GM18520 (cell line): Measurements from ENCODE around the gene SBF1.
A peak's percentile ranks its signal among the peaks of the same experiment; 100 is the strongest.
"Not testable (repeated sequence)": the region's sequence is repeated elsewhere in the genome, so short reads cannot be mapped to it uniquely, and the experiment has no call there.

Source experiments
- ATAC-seq: cut with Tn5 transposase; IDR thresholded peaks from one replicate; pipeline ENCODE4 v1.9.1; 2021; ENCODE audit not compliant: unreplicated experiment

SBF1 gene, protein sequence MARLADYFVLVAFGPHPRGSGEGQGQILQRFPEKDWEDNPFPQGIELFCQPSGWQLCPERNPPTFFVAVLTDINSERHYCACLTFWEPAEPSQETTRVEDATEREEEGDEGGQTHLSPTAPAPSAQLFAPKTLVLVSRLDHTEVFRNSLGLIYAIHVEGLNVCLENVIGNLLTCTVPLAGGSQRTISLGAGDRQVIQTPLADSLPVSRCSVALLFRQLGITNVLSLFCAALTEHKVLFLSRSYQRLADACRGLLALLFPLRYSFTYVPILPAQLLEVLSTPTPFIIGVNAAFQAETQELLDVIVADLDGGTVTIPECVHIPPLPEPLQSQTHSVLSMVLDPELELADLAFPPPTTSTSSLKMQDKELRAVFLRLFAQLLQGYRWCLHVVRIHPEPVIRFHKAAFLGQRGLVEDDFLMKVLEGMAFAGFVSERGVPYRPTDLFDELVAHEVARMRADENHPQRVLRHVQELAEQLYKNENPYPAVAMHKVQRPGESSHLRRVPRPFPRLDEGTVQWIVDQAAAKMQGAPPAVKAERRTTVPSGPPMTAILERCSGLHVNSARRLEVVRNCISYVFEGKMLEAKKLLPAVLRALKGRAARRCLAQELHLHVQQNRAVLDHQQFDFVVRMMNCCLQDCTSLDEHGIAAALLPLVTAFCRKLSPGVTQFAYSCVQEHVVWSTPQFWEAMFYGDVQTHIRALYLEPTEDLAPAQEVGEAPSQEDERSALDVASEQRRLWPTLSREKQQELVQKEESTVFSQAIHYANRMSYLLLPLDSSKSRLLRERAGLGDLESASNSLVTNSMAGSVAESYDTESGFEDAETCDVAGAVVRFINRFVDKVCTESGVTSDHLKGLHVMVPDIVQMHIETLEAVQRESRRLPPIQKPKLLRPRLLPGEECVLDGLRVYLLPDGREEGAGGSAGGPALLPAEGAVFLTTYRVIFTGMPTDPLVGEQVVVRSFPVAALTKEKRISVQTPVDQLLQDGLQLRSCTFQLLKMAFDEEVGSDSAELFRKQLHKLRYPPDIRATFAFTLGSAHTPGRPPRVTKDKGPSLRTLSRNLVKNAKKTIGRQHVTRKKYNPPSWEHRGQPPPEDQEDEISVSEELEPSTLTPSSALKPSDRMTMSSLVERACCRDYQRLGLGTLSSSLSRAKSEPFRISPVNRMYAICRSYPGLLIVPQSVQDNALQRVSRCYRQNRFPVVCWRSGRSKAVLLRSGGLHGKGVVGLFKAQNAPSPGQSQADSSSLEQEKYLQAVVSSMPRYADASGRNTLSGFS (N-terminal part only)

DNA sequence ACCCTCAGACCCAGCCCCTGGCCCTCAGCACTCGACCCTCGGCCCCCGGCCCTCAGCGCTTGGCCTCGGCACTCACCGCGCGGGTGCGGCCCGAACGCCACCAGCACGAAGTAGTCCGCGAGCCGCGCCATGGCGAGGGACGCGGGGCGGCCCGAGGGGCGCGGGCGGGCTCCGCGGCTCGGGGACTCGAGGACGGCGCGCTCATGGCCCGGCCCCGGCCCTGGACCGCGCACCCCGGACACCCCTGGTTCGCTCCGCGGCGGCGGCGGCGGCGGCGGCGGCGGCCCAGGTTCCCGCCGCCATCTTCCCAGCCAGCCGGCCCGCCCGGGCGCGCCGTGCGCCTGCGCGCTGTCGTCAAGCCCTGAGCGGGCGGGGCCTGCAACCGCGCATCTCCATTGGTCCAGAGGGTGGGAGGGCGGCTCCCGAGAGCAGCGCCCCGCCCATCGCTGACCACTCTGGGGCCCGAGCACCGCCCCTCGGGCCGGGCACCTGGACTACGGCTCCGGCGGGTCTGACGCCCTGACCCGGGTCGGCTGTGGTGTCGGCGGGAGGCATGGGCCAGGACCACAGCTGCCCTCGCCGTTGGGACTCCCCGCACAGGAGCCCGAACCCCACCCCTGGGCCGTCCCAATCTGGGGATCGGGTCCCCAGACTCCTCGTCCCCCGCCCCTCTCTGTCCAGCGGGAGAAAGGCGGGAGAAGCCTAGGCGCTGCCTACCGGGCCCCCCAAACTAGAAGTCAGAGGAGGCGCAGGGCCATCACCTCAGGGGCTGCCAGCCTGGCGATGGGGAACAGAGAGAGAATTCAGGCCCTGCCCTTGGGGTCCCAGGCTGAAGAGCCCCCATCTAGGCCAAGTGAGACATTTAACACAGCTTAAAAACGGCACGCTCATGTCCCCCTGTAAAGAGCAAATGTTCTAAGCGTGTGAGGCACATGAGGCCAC lies at the start of gene SBF1:
TSS of gene SBF1 (minus strand) at position 326 of the 942 bp plus-strand sequence. CDS start at position 131, 195 bp downstream.
- ATAC-seq, result peak; percentile 75

DNA sequence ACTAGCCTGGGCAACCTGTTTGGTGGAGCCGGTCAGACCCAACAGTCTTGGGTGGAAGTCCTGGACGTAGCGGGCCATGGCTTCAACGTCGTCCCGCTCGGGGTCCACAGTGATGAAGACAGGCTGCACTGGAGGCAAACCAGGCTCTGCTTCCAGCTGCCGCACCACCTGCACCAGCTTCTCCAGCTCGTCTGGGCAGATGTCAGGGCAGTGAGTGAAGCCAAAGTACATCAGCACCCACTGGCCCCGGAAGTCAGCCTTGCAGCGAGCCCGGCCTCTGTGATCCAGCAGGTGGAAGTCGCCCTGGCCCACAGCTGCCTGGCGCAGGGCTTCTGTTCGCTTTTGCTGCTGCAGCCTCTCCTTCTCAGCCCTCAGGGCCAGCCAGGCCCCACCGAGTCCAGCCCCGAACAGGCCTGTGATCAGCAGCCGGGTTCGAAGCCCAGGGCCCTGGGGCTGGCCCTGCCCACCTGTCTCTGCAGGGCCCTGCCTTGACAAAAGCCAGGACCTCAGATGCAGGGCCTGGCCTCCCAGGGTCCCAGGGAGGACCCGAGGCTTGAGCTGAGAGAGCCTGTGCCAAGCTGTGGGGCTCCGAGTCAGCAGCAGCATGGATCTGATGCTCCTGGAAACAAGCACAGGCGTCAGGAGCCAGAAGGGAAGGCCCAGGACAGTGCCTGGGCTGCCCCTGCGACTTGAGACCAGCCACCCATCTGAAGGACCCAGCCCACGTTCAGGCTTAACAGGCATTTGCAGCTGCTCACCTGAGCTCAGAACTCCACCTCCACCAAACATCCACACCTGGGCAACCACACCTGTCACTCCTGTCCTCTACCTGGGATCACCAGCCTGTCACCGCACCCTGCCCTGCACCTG lies 49.2 kb upstream of the SBF1 start:
- no peak for ATAC-seq

DNA sequence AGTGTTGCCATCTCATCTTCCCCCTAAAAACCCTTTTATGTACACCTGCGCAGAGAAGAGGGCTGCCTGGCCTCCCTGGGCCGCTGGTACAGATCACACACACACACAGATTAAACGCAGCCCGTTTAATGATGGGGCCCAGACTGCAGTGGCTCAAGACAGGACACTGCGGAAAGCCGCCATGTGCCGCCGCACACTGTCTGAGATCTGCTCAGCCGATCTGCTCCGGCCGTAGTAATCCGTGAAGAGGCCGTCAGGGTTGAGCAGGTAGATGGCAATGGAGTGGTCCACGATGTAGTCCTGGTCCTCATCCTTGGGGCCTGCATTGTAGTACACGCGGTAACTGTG lies 48.6 kb upstream of the SBF1 start:
- ATAC-seq, result no peak

DNA sequence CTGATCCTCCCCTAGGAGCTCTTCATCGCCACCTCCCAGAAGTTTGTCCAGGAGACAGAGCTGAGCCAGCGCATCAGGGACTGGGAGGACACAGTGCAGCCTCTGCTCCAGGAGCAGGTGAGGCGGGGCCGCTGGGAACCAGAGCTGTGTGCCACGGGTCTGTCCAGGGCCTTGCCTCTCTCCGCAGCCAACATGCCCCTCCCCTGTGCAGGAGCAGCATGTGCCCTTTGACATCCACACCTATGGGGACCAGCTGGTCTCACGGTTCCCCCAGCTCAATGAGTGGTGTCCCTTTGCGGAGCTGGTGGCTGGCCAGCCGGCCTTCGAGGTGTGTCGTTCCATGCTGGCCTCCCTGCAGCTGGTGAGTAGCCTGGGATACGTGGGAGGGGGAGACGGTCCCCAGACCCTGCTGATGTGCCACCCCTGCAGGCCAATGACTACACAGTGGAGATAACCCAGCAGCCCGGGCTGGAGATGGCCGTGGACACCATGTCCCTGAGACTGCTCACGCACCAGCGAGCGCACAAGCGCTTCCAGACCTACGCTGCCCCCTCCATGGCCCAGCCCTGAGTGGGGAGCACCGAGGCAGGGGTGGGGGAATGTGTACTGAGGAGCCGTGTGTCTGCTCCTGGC lies 48.1 kb upstream of the SBF1 start:
- no peak for ATAC-seq

DNA sequence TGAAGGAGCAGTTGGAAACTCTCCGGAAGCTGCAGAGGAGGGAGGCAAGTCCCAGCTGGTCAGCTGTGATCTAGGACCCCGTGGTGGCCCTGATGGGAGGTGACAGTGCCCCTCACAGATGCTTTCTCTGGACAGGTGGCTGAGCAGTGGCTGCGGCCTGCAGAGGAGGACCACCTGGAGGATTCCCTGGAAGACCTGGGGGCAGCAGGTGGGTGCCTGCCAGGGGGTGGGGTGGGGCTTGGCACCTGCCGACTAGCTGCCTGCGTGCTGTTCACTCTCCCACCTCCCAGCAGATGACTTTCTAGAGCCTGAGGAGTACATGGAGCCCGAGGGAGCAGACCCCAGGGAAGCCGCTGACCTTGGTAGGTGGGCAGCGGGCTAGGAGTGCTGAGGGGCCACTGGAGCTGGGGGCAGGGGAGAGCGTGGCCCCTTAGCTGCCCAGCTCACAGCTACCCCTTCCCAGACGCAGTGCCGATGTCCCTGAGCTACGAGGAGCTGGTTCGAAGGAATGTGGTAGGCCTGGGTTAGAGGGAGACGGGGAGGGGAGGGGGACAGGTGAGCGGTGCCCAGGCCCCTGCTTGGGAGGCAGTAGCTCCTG lies 47.5 kb upstream of the SBF1 start:
- no peak for ATAC-seq

DNA sequence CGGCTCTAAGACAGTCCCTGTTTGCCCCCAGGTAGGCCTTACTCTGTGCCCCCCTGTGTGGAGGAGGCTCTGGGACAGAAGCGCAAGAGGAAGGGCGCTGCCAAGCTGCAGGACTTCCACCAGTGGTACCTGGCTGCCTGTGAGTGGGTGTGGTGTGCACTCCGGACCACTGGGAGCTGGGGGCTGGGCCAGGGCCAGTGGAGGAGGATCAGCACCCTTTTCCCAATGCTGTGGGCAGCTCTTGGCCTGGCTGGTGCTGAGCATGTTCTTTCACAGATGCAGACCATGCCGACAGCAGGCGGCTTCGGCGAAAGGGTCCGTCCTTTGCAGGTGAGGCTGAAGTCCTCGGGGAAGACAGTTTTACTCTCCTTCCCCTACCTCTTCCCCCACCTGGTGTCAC lies 46.9 kb upstream of the SBF1 start:
- no peak for ATAC-seq

DNA sequence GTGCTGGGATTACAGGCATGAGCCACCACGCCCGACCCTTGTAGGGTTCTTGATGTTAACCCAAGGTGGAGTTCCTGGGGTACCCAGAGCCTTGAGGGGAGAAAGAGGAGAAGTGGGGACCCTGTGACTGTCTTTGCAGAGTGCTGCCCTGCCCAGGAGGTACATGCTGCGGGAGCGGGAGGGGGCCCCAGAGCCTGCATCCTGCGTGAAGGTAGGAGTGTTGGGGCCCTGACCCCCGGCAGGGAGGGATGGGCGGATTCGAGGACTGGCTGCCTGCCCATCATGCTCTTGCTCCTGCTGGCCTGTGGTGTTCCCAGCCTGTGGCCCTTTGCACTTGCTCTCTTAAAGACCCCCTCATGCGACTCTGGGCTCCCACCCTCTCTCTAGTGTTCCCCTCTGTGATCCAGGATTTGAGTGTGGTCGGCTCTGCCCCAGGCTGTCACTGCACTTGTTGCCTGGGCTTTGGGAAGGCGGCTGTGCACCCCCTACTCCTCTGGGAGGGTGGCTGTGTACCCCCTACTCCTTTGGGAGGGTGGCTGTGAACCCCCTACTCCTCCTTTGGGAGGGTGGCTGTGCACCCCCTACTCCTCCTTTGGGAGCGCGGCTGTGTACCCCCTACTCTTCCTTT lies 46.1 kb upstream of the SBF1 start:
- no peak for ATAC-seq

DNA sequence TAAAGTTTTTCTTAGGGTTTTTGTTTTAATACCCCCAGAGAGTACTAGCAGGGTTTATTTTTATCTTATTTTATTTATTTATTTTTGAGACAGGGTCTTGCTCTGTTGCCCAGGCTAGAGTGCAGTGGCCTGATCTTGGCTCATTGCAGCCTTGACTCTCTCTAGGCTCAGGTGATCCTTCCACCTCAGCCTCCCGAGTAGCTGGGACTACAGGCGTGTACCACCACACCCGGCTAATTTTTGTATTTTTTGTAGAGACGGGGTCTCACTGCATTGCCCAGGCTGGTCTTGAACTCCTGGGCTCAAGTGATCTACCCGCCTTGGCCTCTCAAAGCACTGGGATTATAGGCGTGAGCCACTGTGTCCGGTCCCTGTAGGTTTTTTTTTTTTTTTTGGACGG lies 45.3 kb upstream of the SBF1 start:
- not testable (repeated sequence) for ATAC-seq

DNA sequence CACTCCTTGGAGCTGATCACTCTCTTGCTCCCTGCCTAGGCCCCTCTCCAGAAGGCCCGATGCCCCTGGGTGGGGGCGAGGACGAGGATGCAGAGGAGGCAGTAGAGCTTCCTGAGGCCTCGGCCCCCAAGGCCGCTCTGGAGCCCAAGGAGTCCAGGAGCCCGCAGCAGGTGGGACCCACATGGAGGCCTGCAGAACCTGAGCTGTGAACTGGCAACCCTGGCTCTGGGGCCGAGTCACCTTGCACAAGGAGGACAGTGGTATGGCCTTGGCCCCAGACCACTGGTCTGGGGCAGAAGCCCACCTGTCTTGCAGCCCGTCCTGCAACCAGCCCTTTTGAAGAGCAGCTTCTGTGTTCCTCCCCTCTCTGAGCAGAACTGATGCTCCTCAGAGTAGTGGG lies 44.3 kb upstream of the SBF1 start:
- no peak for ATAC-seq

DNA sequence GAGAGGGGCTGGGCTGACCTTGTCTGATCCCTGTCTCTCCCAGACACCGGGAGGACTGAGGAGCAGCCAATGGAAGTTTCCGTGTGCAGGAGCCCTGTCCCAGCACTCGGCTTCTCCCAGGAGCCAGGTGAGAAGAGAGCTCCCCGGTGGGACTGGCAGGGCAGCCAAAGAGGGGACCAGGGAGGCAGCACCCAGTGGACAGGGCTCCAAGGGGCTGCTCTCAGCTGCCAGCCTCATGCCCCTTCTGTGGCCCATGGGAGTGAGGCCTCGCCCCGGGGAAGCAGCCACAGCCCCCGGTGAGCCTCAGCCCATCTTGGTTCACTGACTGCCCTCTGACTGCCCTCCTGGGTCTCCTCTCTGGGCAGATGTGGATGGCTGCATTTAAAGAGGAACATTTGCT lies 43.8 kb upstream of the SBF1 start:
- no peak for ATAC-seq

DNA sequence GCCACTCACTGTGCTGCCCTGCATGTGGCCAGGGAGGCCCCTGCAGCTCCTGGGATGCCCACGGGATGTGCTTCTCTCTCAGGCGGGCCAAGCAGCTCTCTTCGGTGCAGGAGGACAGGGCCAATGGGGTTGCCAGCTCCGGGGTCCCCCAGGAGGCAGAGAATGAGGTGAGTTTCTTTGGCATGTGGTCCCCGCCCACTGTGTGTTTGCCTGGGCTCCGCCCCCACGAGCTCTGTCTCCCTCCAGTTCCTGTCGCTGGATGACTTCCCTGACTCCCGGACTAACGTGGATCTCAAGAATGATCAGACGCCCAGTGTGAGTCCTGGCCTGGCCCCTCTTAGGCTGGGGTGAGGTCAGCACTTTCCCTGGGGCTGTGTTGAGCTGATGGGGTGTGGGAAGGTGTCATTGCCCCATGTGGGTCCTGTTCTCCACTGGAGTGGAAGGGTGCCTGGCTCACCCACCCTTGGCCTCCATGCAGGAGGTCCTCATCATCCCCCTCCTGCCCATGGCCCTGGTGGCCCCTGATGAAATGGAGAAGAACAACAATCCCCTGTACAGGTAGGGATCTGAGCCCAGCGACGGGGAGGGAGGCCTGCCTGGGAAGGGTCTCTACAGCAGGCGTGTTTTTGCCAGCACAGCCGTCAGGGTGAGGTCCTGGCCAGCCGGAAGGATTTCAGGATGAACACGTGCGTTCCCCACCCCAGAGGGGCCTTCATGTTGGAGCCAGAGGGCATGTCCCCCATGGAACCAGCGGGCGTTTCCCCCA lies 42.8 kb upstream of the SBF1 start:
- no peak for ATAC-seq

DNA sequence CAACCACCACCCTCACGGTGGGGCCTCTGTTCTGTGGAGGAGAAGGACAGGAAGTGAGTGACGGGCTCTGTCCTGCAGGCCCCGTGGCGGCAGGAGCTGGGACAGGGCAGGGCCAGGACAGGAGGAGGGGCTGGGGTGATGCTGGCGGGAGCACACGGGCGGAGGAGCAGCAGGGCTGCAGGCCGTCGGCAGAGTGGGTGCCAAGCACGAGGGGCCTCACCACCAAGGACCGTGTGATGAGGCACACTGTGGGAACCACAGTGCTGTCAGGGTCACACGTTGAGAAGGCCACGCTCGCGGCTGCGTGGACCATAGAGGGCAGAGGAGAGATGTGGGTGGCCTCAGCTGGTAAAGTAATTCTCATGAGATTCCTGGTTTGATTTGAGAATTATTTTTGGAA lies 42.1 kb upstream of the SBF1 start:
- ATAC-seq, result no peak

DNA sequence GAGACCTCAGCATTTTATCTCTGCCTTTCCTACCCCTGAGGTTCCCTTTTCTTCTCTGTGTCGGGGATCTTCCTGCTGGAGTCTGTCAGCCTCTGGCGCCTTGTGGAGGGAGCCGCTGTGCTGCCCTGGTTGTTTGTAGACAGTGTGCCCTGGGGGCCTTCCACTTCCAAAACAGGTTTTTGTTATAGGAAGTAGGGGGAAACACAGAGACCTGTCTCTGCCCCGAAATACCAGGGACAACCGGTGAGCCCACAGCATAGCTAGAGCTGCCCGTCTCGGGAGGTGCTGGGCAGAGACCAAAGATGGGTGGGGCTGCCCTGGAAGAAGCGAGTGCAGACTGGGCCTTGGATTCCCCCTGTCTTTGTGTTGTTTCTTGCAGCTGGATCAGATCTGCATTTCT lies 41.2 kb upstream of the SBF1 start:
- no peak for ATAC-seq

DNA sequence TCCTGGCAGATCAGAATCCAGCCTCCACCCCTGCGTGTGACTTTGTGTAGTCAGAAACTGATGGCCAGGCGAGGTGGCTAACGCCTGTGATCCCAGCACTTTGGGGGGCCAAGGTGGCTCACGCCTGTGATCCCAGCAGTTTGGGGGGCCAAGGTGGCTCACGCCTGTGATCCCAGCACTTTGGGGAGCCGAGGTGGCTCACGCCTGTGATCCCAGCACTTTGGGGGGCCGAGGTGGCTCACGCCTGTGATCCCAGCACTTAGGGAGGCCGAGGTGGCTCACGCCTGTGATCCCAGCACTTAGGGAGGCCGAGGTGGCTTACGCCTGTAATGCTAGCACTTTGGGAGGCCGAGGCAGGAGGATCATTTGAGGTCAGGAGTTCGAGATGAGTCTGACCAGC lies 38.3 kb upstream of the SBF1 start:
- ATAC-seq, result no peak

DNA sequence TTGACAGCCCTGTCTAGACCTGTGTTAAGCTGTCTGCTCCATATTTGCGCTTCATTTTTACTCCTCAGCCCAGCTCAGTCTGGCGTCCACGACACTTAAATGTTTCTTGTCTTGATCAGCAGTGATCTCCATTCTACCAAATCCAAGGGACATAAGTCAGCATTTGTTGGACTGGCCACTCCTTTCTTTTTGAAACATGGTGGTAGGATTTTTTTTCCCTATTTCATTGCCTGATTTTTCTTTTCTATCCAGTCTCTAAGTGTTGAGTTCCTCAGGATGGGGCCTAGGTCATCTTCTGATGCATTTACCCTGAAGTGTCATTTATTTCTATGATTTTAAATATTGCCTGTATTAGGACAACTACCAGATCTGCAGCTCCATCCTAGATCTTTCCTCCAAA lies 34.1 kb upstream of the SBF1 start:
- ATAC-seq, result no peak

DNA sequence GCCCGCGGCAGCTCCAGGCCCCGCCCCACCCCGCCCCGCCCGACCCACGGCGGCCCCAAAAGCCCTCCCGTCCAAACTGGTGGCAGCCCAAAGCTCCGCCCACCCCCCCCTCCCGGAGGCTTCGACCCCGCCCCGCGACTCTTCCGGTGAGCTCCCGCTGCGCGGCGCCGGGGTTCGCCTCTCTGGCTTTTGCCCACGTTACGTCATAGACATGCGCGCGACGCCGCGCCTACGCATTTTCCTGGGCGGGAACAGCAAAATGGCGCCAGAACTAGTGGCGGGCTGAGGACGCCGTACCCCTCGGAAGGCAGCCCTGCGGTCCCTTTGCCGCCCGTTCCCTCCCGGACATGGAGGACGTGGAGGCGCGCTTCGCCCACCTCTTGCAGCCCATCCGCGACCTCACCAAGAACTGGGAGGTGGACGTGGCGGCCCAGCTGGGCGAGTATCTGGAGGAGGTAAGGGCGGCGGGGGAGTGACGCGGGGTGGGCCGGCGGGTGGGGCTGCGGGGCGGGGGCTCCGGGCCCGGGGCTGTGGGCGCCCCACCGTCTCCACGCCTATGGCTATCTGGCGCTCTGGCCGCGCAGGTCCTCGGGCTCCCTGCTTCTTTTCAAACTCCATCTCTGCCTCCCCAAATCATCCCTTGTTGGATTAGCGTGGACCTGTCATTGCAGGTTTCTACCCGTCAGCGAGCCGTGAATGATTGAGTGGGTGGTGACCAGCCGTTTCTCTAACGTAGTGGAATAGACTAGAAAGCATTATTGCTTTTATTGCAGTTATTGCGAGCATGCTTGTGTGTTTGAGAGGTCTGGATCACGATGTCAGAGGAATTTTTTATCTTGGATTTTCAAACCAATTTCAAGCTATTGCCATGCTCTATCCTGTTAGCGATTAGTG lies 33.4 kb upstream of the SBF1 start, which contains the start of gene NCAPH2:
TSS of gene NCAPH2 (plus strand) at position 234 of the 894 bp plus-strand sequence. CDS start at position 348, 114 bp downstream.
- peak; percentile 76 for ATAC-seq
